Adrenal gland (tissue), 12 donors: ENCODE results near the gene BCDIN3D. TPM values are rescaled to one million over a fixed set of nuclear protein-coding genes. Genes with fewer than 3 reads are reported as not detected.
"Not testable (repeated sequence)": the region's sequence is repeated elsewhere in the genome, so short reads cannot be mapped to it uniquely, and the experiment has no call there.

Experiments
- DNase-seq, 7 donors: peaks; one replicate each; pipeline ENCODE4 v3.0.0-alpha.2; 2019 to 2020
- H3K27ac ChIP-seq, 5 donors: fragments of 200-600 bp; sonication (generic) in 4 of 5; 1 replicate in 3 of 5; 2 replicates in 2 of 5; pipeline versions ENCODE4 v1.5.1 to v1.8.0; 2016 to 2020; ENCODE audit warnings: mild to moderate bottlenecking in 1 of 5
- H3K27me3 ChIP-seq: fragments of 200-600 bp; 2 replicates; pipeline ENCODE4 v1.8.0; 2021
- H3K36me3 ChIP-seq, 2 donors: fragments of 200-600 bp; replicated peaks in 1 of 2; 1 replicate in 1 of 2; 2 replicates in 1 of 2; pipeline versions ENCODE4 v1.5.1 to v1.8.0; 2018 to 2022
- H3K4me1 ChIP-seq, 2 donors: fragments of 200-600 bp; replicated peaks in 1 of 2; 1 replicate in 1 of 2; 2 replicates in 1 of 2; pipeline versions ENCODE4 v1.5.1 to v1.8.0; 2018 to 2021
- H3K4me3 ChIP-seq, 4 donors: fragments of 200-600 bp; sonication (generic) in 3 of 4; one replicate each; pipeline ENCODE4 v1.5.1; 2016 to 2018
- H3K9me3 ChIP-seq, 3 donors: fragments of 200-600 bp; sonication (generic) in 1 of 3; replicated peaks in 1 of 3; 1 replicate in 2 of 3; 2 replicates in 1 of 3; pipeline versions ENCODE4 v1.5.1 to v1.8.0; 2016 to 2021
- POLR2A ChIP-seq, 2 donors: fragments of 450-650 bp; IDR thresholded peaks; one replicate each; pipeline ENCODE4 v1.6.1; 2017; ENCODE audit warnings: antibody characterized with exemption in 2 of 2, mild to moderate bottlenecking in 2 of 2, moderate library complexity in 1 of 2
- WGBS, 4 donors: extraction: QIAGEN DNeasy Blood & Tissue Kit in 2 of 4; methylation state at CpG; one replicate each; pipeline versions ENCODE4 v1.1.5 to v1.1.7; 2013 to 2017; 5-methylcytosine and 5-hydroxymethylcytosine counted together
- intact Hi-C, 2 donors: fragments of 100-400 bp; cut with DNase I; formaldehyde crosslinking; loops; one replicate each; pipeline versions ENCODE4 v1.14.1 to v1.15.0; 2022 to 2023
- polyA plus RNA-seq, 3 donors: library from polyadenylated mRNA; stranded (reverse); fragments of 200-250 nt in 2 of 3; fragments of 350-450 nt in 1 of 3; fragmentation: Illumina TruSeq in 1 of 3; extraction: RNeasy Lipid Tissue Mini Kit (QIAGEN cat#74804) in 1 of 3; gene quantifications; one replicate each; pipeline ENCODE4 v1.2.3, GENCODE V29; 2013 to 2014
- total RNA-seq, 9 donors: library from RNA; depleted of rRNA in 4 of 9; stranded (reverse); fragments of >200 nt in 4 of 9; fragments of 120-200 nt in 1 of 9; fragmentation: NEBNext Ultra II Directional in 1 of 9; extraction: Animal tissue kit (Norgen Biotek cat#: 25700) in 1 of 9; gene quantifications; one replicate each; pipeline versions ENCODE4 v1.1.0 to v1.2.4, GENCODE V29; 2013 to 2023
- TF ChIP-seq, protein P1 (sequence below), 6 experiments: fragments of 450-650 bp in 4 of 6; fragments of 200-600 bp in 2 of 6; sonication (generic) in 1 of 6; IDR thresholded peaks; 1 replicate in 5 of 6; 2 replicates in 1 of 6; pipeline versions ENCODE4 v1.5.1 to v1.8.0; 2016 to 2021; ENCODE audit warnings: antibody characterized with exemption in 6 of 6, mild to moderate bottlenecking in 2 of 6, moderate library complexity in 1 of 6
- donor health status: healthy with polysubstance abuse.
- donor health status: Bipolar disorder and iron deficiency.
- donor health status: DM: yes; HTN: yes; CAD: no.
- donor health status: DM: no; HTN: no; CAD: no.
- donor health status: DM: no; HTN: no; CAD: no.
- donor health status: DM: yes; HTN: yes; CAD: no.

The BCDIN3D gene
- total and polyA plus RNA-seq, 12 donors, result 1.9 to 8.9 (median 4.8) TPM

DNA sequence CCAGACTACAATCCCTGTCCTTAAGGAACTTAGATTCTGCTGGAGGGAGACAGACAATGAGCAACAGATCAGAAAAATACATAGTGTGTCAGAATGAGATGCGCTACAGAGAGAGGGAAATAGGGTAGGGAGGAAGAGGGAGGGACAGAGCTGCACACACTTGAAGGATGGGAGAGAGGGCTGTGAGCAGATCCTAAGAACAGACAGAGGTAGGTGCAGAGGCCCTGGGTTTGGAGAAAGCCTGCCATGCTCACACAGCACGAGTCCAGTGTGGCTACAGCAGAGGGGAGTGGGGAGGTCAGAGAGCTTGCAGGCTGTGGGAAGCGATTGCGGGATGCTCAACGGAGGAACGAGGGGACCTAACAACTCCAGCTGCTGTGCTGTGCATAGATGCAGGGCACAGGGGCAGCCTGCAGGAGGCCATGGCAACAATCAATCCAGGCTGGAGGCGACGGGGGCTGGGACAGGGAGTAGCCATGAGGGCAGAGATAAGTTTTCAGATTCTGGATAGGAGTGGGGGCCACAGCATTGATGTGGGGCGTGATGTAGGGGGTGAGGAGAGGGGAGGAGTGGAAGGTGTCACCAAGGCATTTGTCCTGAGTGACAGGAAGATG, 40.1 kb upstream of the BCDIN3D start:
- intact Hi-C loops, result no loop called here
- no peak for DNase-seq
- WGBS, 4 donors, result 68 to 83% (median 79%) methylated on average over 9 of the region's 9 CpGs

DNA sequence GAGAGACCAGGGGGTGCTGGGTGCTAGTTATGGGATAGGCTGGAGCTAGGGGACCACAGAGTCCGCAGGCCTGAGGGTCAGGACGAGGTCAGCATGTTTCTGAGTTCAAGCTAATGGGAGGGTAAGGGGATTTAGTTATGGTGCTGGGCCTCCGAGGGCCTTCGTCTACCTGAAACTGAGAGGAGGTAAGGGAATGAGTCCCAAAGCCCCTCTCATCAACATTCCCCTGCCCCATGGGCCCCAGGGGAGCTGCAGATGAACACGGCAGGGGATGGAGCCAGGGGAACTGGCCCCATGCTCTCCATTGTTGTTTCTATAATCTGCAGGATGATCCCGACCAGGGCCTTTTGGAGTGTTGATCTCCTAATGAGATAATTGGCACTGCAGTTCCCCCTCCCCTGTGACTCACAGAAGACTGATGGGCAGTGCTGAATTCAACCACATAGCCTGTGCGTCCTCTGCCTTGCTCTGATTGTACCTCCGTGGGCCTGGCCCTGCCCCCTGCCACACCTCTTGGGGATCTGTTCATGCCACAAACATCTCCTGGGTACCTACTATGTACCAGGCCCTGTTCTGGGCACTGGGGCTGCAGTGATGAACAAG, 39.4 kb upstream of the BCDIN3D start:
- no peak for DNase-seq
- no peaks in the 10 kb centered on the region for H3K36me3 ChIP-seq
- WGBS, 4 donors, result 77 to 87% (median 79%) methylated on average over 7 to 8 of the region's 8 CpGs
- no peaks in the 10 kb centered on the region for H3K4me1 ChIP-seq
- H3K27ac ChIP-seq, result no peak overlapping the region
- H3K9me3 ChIP-seq, result no peaks in the 10 kb centered on the region
- no peak overlapping the region for H3K4me3 ChIP-seq
- no peak for TF ChIP-seq POLR2A (IDR thresholded peaks at IDR 0.05)
- TF ChIP-seq, protein P1, sequence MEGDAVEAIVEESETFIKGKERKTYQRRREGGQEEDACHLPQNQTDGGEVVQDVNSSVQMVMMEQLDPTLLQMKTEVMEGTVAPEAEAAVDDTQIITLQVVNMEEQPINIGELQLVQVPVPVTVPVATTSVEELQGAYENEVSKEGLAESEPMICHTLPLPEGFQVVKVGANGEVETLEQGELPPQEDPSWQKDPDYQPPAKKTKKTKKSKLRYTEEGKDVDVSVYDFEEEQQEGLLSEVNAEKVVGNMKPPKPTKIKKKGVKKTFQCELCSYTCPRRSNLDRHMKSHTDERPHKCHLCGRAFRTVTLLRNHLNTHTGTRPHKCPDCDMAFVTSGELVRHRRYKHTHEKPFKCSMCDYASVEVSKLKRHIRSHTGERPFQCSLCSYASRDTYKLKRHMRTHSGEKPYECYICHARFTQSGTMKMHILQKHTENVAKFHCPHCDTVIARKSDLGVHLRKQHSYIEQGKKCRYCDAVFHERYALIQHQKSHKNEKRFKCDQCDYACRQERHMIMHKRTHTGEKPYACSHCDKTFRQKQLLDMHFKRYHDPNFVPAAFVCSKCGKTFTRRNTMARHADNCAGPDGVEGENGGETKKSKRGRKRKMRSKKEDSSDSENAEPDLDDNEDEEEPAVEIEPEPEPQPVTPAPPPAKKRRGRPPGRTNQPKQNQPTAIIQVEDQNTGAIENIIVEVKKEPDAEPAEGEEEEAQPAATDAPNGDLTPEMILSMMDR (IDR thresholded peaks at IDR 0.05), result no peak
- intact Hi-C loops, result no loop called here
- H3K27me3 ChIP-seq, result no peaks in the 10 kb centered on the region

More for the DNA sequence above, 40.1 kb upstream of the BCDIN3D start:
- no peaks in the 10 kb centered on the region for H3K4me1 ChIP-seq
- H3K36me3 ChIP-seq, result no peaks in the 10 kb centered on the region
- TF ChIP-seq, protein P1 (IDR thresholded peaks at IDR 0.05), result no peak
- TF ChIP-seq POLR2A (IDR thresholded peaks at IDR 0.05), result no peak
- no peak overlapping the region for H3K4me3 ChIP-seq
- no peaks in the 10 kb centered on the region for H3K9me3 ChIP-seq
- no peaks in the 10 kb centered on the region for H3K27me3 ChIP-seq
- H3K27ac ChIP-seq, result no peak overlapping the region

DNA sequence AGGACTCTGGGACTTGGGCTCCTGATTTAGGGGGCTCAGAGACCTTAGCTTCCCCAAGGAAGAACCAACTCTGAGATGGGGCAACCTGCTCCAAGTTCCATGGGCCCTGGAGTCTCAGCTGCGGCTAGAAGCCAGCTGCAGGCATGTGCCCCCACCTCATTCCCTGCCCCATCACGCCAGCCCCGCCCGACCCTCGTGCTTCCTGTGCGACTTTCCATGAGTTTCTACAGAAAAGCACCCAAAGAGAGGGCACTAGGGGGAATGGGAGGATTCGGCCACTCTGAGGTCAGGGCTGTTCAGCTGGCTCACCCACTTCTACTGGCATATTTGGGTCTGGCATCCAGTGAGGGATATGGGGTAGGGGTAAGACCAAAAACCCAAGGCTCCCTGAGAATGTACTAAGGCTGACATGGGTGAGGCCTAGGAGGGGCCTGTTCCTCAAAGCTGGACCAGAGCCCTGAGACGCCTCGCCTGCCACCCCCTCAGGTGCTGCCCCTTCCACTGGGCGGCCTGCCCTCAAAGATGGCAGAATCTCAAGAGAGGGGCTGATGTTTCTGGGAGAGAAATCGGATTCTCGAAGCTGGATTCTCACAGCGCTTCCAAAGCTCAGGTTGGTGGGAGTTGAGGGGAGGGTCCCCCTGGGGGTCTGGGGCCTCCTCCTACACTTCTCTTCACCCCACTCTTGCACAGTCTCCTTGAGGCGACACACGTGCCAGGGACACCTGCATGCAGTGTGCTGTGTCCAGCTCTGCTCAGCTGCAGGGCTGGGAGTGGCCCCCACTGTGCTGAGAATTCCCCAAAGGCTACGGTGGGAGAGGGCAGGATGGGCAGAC, 38.7 kb upstream of the BCDIN3D start:
- Histone ChIP-seq H3K27me3 (no peaks in the 10 kb centered on the region), H3K4me3 (no peak overlapping the region), H3K9me3 (no peaks in the 10 kb centered on the region), H3K36me3 (no peaks in the 10 kb centered on the region), H3K27ac (peak overlapping the region in 1 of 5 donors; percentile 16), H3K4me1 (no peaks in the 10 kb centered on the region)
- DNase-seq, result no peak
- intact Hi-C loops, result no loop called here
- 80 to 91% (median 84%) methylated on average over 11 to 16 of the region's 16 CpGs for WGBS, 4 donors
- TF ChIP-seq, protein P1 (IDR thresholded peaks at IDR 0.05), result no peak
- no peak for TF ChIP-seq POLR2A (IDR thresholded peaks at IDR 0.05)

DNA sequence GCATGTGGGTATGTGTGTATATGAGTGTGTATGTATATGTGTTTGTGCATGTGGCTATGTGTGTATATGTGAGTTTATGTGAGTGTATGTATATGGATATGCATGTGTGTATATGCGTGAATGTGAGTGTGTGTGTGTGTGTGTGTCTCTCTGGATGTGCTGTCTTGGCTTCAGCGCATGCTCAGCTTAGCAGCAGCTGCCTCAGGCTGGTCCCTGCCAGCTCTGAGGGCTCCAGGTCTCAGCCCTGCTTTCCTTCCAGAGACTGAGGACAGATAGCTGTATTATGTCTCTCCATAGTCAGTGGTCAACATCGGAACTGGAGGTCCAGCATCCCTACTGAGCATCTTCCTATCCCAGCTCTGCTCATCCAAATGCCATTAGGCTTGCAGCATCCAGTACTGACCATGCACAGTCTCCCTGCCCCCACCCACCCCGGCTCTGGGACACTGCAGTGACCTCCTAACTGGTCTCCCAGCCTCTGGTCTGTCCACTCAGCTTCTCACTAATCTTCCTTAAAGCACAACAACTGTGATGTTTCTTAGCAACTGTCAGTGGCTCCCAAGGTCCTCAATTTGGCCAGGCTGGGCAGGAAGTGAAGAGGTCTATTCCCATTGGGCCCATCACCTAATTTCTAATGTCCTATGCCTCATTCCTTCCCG, 38.0 kb upstream of the BCDIN3D start:
- 68 to 82% (median 77%) methylated on average over 5 of the region's 5 CpGs for WGBS, 4 donors
- Histone ChIP-seq H3K27me3 (no peaks in the 10 kb centered on the region), H3K36me3 (no peaks in the 10 kb centered on the region), H3K27ac (no peak overlapping the region), H3K9me3 (no peaks in the 10 kb centered on the region), H3K4me3 (no peak overlapping the region), H3K4me1 (no peaks in the 10 kb centered on the region)
- DNase-seq, result peak in 2 of 7 donors; percentile 14 to 23
- TF ChIP-seq, protein P1 (IDR thresholded peaks at IDR 0.05), result no peak
- no peak for TF ChIP-seq POLR2A (IDR thresholded peaks at IDR 0.05)
- intact Hi-C loops, result no loop called here

DNA sequence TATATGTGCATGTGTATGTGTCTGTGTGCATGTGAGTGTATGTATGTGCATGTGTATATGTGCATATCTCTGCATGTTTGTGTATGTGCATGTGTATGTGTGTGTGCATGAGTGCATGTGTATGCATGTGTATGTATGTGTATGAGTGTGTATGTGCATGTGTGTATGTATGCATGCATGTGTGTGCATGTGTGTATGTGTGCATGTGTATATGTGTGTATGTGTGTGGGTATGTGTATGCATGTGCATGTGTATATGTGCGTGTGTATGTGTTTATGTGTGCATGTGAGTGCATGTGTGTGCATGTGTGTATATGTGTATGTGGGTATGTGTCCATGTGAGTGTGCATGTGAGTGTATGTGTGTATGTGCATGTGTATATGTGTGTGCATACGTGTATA, 36.2 kb upstream of the BCDIN3D start:
- H3K27me3 ChIP-seq, H3K4me1 ChIP-seq, H3K27ac ChIP-seq, intact Hi-C loops, DNase-seq, H3K36me3 ChIP-seq, H3K9me3 ChIP-seq, H3K4me3 ChIP-seq: not testable (repeated sequence)
- WGBS, 4 donors, result 74 to 90% (median 86%) methylated on average over 2 of the region's 2 CpGs
